ENCODE data around the gene SRRM5.

SRRM5 gene

DNA sequence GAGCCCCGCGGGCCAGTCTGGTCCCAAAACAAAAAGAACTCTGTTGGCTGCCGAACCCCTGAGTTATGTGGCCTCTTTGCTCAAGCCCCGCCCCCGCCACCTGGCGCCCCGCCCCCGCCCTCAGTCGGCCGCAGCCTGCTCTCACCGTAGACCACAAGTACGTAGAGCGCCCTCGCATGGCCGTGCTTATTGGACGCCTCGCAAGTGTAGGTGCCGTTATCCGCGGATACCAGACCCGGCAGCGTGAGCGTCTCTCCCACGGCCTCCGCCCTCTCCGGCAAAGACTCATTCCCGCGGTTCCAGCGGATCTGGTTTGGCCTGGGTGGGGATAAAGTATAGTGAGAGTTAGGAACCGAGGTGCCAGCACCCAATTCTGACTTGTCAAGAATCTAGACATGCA, 13.0 kb downstream of the SRRM5 start:
- DNase-seq (ENCODE audit: low read depth, low spot score), result peak; percentile 56
- Histone ChIP-seq H3K9ac (ENCODE audit: insufficient read length, low read depth) (no peak overlapping the region), H3K4me3 (ENCODE audit: insufficient read length, low read depth) (no peak overlapping the region), H3K9me3 (ENCODE audit: insufficient read depth, low read length) (no peaks in the 10 kb centered on the region), H3K4me1 (ENCODE audit: insufficient read depth, insufficient read length) (no peaks in the 10 kb centered on the region), H3K27me3 (ENCODE audit: insufficient read depth, insufficient read length) (no peaks in the 10 kb centered on the region), H3K36me3 (ENCODE audit: insufficient read depth, insufficient read length, low read length) (peaks cover 29% of the 10 kb centered on the region)
- no peak for TF ChIP-seq ZNF274 (IDR thresholded peaks at IDR 0.05; ENCODE audit: low read depth, low read length)
- TF ChIP-seq SUZ12 (IDR thresholded peaks at IDR 0.05; ENCODE audit: extremely low read depth, insufficient read depth, insufficient read length), result no peak
- TF ChIP-seq YY1 (IDR thresholded peaks at IDR 0.05; ENCODE audit: insufficient read depth, insufficient read length), result no peak

DNA sequence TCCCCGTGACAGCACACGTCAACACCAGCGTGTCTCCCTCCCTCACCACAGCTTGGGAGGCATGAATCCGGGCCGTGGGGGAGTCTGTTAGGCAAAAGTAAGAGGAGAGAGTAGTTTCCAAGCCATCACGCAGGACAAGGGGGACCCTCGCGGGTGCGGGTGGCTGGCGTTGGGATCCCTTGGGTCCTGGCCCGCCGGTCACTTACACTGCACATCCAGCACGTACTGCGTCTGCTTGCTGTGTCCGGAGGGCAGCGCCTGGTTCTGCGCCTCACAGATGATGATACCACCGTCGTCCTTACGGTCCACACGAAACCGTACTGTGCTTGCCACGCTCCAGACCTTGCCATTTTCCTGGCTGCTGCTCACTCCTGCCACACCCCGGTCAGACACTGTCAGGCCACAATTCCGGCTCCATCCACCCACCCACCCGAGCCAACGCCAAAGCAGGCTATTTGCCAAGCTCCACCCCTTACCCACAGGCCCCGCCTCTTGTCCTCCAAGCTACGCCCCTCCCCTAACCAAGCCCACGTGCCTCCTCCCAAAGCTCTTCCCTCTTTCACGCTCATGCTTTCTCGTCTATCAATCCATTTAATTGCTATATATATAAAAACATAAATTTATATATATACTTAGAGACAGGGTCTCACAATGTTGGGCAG, 14.2 kb downstream of the SRRM5 start:
- Histone ChIP-seq H3K4me1 (ENCODE audit: insufficient read depth, insufficient read length) (no peaks in the 10 kb centered on the region), H3K9me3 (ENCODE audit: insufficient read depth, low read length) (no peaks in the 10 kb centered on the region), H3K27me3 (ENCODE audit: insufficient read depth, insufficient read length) (no peaks in the 10 kb centered on the region), H3K36me3 (ENCODE audit: insufficient read depth, insufficient read length, low read length) (peaks cover 32% of the 10 kb centered on the region), H3K4me3 (ENCODE audit: insufficient read length, low read depth) (no peak overlapping the region), H3K9ac (ENCODE audit: insufficient read length, low read depth) (no peak overlapping the region)
- TF ChIP-seq YY1 (IDR thresholded peaks at IDR 0.05; ENCODE audit: insufficient read depth, insufficient read length), result no peak
- no peak for TF ChIP-seq SUZ12 (IDR thresholded peaks at IDR 0.05; ENCODE audit: extremely low read depth, insufficient read depth, insufficient read length)
- no peak for TF ChIP-seq ZNF274 (IDR thresholded peaks at IDR 0.05; ENCODE audit: low read depth, low read length)
- no peak for DNase-seq (ENCODE audit: low read depth, low spot score)

DNA sequence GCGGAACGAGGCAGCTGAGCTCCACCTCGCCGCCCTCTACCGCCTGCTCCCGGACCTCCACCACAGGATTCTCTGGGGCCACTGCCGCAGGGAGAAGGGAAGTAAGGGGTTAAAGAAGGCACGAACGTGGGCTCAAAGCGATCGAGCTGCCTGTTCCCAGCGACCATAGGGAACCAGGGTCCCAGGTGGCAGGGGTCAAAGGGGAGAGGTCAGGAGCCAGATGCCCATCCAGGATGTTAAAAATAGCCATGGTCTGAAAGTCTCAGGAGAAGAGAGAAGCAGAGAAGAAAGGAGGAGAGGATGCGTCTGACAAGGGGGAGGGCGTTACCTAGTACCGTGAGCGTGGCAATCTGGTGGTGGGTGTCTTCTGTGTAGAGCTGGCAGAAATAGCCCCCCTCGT, 14.9 kb downstream of the SRRM5 start:
- no peaks in the 10 kb centered on the region for H3K9me3 ChIP-seq (ENCODE audit: insufficient read depth, low read length)
- no peaks in the 10 kb centered on the region for H3K4me1 ChIP-seq (ENCODE audit: insufficient read depth, insufficient read length)
- no peak overlapping the region for H3K9ac ChIP-seq (ENCODE audit: insufficient read length, low read depth)
- TF ChIP-seq YY1 (IDR thresholded peaks at IDR 0.05; ENCODE audit: insufficient read depth, insufficient read length) (no peak), SUZ12 (IDR thresholded peaks at IDR 0.05; ENCODE audit: extremely low read depth, insufficient read depth, insufficient read length) (no peak)
- no peak overlapping the region for H3K4me3 ChIP-seq (ENCODE audit: insufficient read length, low read depth)
- DNase-seq (ENCODE audit: low read depth, low spot score), result no peak
- peaks cover 4% of the 10 kb centered on the region for H3K27me3 ChIP-seq (ENCODE audit: insufficient read depth, insufficient read length)
- H3K36me3 ChIP-seq (ENCODE audit: insufficient read depth, insufficient read length, low read length), result peaks cover 32% of the 10 kb centered on the region

- Histone ChIP-seq H3K36me3 (ENCODE audit: insufficient read depth, insufficient read length, low read length) (peaks cover 27% of the 10 kb centered on the region), H3K27me3 (ENCODE audit: insufficient read depth, insufficient read length) (peaks cover 4% of the 10 kb centered on the region), H3K9me3 (ENCODE audit: insufficient read depth, low read length) (no peaks in the 10 kb centered on the region), H3K4me3 (ENCODE audit: insufficient read length, low read depth) (no peak overlapping the region), H3K4me1 (ENCODE audit: insufficient read depth, insufficient read length) (no peaks in the 10 kb centered on the region), H3K9ac (ENCODE audit: insufficient read length, low read depth) (no peak overlapping the region)
- TF ChIP-seq YY1 (IDR thresholded peaks at IDR 0.05; ENCODE audit: insufficient read depth, insufficient read length), result no peak
- no peak for TF ChIP-seq SUZ12 (IDR thresholded peaks at IDR 0.05; ENCODE audit: extremely low read depth, insufficient read depth, insufficient read length)
- no peak for TF ChIP-seq ZNF274 (IDR thresholded peaks at IDR 0.05; ENCODE audit: low read depth, low read length)
- no peak for DNase-seq (ENCODE audit: low read depth, low spot score)
Measured at GRCh38 chr19:43628646-43629326, 16.9 kb downstream of the SRRM5 start.

GRCh38 chr19:43631491-43631890, 19.6 kb downstream of the SRRM5 start:
- Histone ChIP-seq H3K4me1 (ENCODE audit: insufficient read depth, insufficient read length) (no peaks in the 10 kb centered on the region), H3K36me3 (ENCODE audit: insufficient read depth, insufficient read length, low read length) (peaks cover 11% of the 10 kb centered on the region), H3K9ac (ENCODE audit: insufficient read length, low read depth) (no peak overlapping the region), H3K27me3 (ENCODE audit: insufficient read depth, insufficient read length) (peaks cover 10% of the 10 kb centered on the region), H3K9me3 (ENCODE audit: insufficient read depth, low read length) (no peaks in the 10 kb centered on the region), H3K4me3 (ENCODE audit: insufficient read length, low read depth) (no peak overlapping the region)
- TF ChIP-seq SUZ12 (IDR thresholded peaks at IDR 0.05; ENCODE audit: extremely low read depth, insufficient read depth, insufficient read length) (no peak), YY1 (IDR thresholded peaks at IDR 0.05; ENCODE audit: insufficient read depth, insufficient read length) (no peak), ZNF274 (IDR thresholded peaks at IDR 0.05; ENCODE audit: low read depth, low read length) (no peak)
- no peak for DNase-seq (ENCODE audit: low read depth, low spot score)

GRCh38 chr19:43633520-43633919, 21.6 kb downstream of the SRRM5 start:
- Histone ChIP-seq H3K4me3 (ENCODE audit: insufficient read length, low read depth) (no peak overlapping the region), H3K9ac (ENCODE audit: insufficient read length, low read depth) (no peak overlapping the region), H3K9me3 (ENCODE audit: insufficient read depth, low read length) (no peaks in the 10 kb centered on the region), H3K4me1 (ENCODE audit: insufficient read depth, insufficient read length) (no peaks in the 10 kb centered on the region), H3K36me3 (ENCODE audit: insufficient read depth, insufficient read length, low read length) (peaks cover 3% of the 10 kb centered on the region), H3K27me3 (ENCODE audit: insufficient read depth, insufficient read length) (peaks cover 28% of the 10 kb centered on the region)
- TF ChIP-seq ZNF274 (IDR thresholded peaks at IDR 0.05; ENCODE audit: low read depth, low read length) (no peak), YY1 (IDR thresholded peaks at IDR 0.05; ENCODE audit: insufficient read depth, insufficient read length) (no peak), SUZ12 (IDR thresholded peaks at IDR 0.05; ENCODE audit: extremely low read depth, insufficient read depth, insufficient read length) (no peak)
- DNase-seq (ENCODE audit: low read depth, low spot score), result no peak

GRCh38 chr19:43634068-43634467, 22.2 kb downstream of the SRRM5 start:
- H3K9me3 ChIP-seq (ENCODE audit: insufficient read depth, low read length), result no peaks in the 10 kb centered on the region
- no peak overlapping the region for H3K9ac ChIP-seq (ENCODE audit: insufficient read length, low read depth)
- no peak for TF ChIP-seq YY1 (IDR thresholded peaks at IDR 0.05; ENCODE audit: insufficient read depth, insufficient read length)
- TF ChIP-seq SUZ12 (IDR thresholded peaks at IDR 0.05; ENCODE audit: extremely low read depth, insufficient read depth, insufficient read length), result no peak
- TF ChIP-seq ZNF274 (IDR thresholded peaks at IDR 0.05; ENCODE audit: low read depth, low read length), result no peak
- DNase-seq (ENCODE audit: low read depth, low spot score), result no peak
- peaks cover 34% of the 10 kb centered on the region for H3K27me3 ChIP-seq (ENCODE audit: insufficient read depth, insufficient read length)
- H3K4me3 ChIP-seq (ENCODE audit: insufficient read length, low read depth), result no peak overlapping the region
- peaks cover 2% of the 10 kb centered on the region for H3K4me1 ChIP-seq (ENCODE audit: insufficient read depth, insufficient read length)
- peaks cover 3% of the 10 kb centered on the region for H3K36me3 ChIP-seq (ENCODE audit: insufficient read depth, insufficient read length, low read length)

Data from NT2/D1 (cell line).